HepG2 (cell line): ENCODE data around the gene ADAMTSL4. TPM values are rescaled to one million over a fixed set of nuclear protein-coding genes. Genes with fewer than 3 reads are reported as not detected.

Experiments
- BCL6 ChIP-seq: IDR thresholded peaks from 2 replicates; pipeline ENCODE4 v1.6.1; 2016; ENCODE audit warnings: missing genetic modification reagents, missing compliant biosample characterization
- DNMT1 ChIP-seq: sonication (generic); formaldehyde crosslinking; IDR thresholded peaks from 2 replicates; pipeline ENCODE4 v1.5.1; 2020; ENCODE audit warnings: mild to moderate bottlenecking, missing genetic modification reagents
- ETV6 ChIP-seq: sonication (generic); formaldehyde crosslinking; conservative IDR thresholded peaks from 2 replicates; pipeline ENCODE4 v1.4.0; 2020; ENCODE audit warnings: missing genetic modification reagents
- HNRNPUL1 ChIP-seq: fragments of 200-400 bp; formaldehyde crosslinking; IDR thresholded peaks from 2 replicates; pipeline ENCODE4 v1.6.1; 2017; ENCODE audit warnings: low read depth, mild to moderate bottlenecking, low read length, moderate library complexity
- KAT2B ChIP-seq: fragments of 150-350 bp; IDR thresholded peaks from 2 replicates; pipeline ENCODE4 v1.6.1; 2014; ENCODE audit warnings: low read depth, low read length, borderline replicate concordance
- KIAA2018 ChIP-seq: sonication (generic); formaldehyde crosslinking; IDR thresholded peaks from 2 replicates; pipeline ENCODE4 v1.5.0; 2020; ENCODE audit warnings: mild to moderate bottlenecking, missing genetic modification reagents, borderline replicate concordance
- MIXL1 ChIP-seq: IDR thresholded peaks from 2 replicates; pipeline ENCODE4 v1.6.1; 2016
- NONO ChIP-seq, 2 experiments: fragments of 450-650 bp in 1 of 2; sonication (generic) in 1 of 2; formaldehyde crosslinking in 1 of 2; IDR thresholded peaks in 1 of 2; conservative IDR thresholded peaks in 1 of 2; 2 replicates each; pipeline versions ENCODE4 v1.6.1 to v1.8.0; 2017 to 2022; ENCODE audit warnings: mild to moderate bottlenecking in 1 of 2, missing genetic modification reagents in 1 of 2, moderate library complexity in 1 of 2
- TCF12 ChIP-seq, 2 experiments: fragments of 450-650 bp in 1 of 2; sonication (generic) in 1 of 2; formaldehyde crosslinking in 1 of 2; IDR thresholded peaks; 2 replicates each; pipeline versions ENCODE4 v1.6.1 to v1.8.0; 2017 to 2022; ENCODE audit warnings: antibody characterized with exemption in 1 of 2, mild to moderate bottlenecking in 1 of 2, missing genetic modification reagents in 1 of 2, moderate library complexity in 1 of 2
- TCF7 ChIP-seq: sonication (generic); IDR thresholded peaks from 2 replicates; pipeline ENCODE4 v1.6.1; 2016; ENCODE audit warnings: antibody characterized with exemption, low read depth
- ZFP36 ChIP-seq: fragments of 150-350 bp; IDR thresholded peaks from 2 replicates; pipeline ENCODE4 v1.6.1; 2018; ENCODE audit warnings: borderline replicate concordance, low read length, low read depth; ENCODE audit not compliant: partially characterized antibody
- ZMYM3 ChIP-seq: sonication (generic); formaldehyde crosslinking; IDR thresholded peaks from 2 replicates; pipeline ENCODE4 v1.5.1; 2020; ENCODE audit warnings: mild to moderate bottlenecking, missing genetic modification reagents
- ZNF12 ChIP-seq: sonication (generic); formaldehyde crosslinking; IDR thresholded peaks from 2 replicates; pipeline ENCODE4 v1.5.0; 2020; ENCODE audit warnings: missing genetic modification reagents
- ZNF18 ChIP-seq: sonication (generic); formaldehyde crosslinking; IDR thresholded peaks from 2 replicates; pipeline ENCODE4 v1.8.0; 2022; ENCODE audit warnings: mild to moderate bottlenecking, missing genetic modification reagents; ENCODE audit not compliant: insufficient replicate concordance
- ZNF205 ChIP-seq: IDR thresholded peaks from 2 replicates; pipeline ENCODE4 v1.6.1; 2018; ENCODE audit warnings: missing biosample characterization, missing genetic modification reagents
- ZNF224 ChIP-seq: sonication (generic); formaldehyde crosslinking; IDR thresholded peaks from 2 replicates; pipeline ENCODE4 v1.5.0; 2020; ENCODE audit warnings: mild to moderate bottlenecking, missing genetic modification reagents
- ZNF335 ChIP-seq: sonication (generic); formaldehyde crosslinking; IDR thresholded peaks from 2 replicates; pipeline ENCODE4 v1.4.0; 2020; ENCODE audit warnings: missing genetic modification reagents
- ZNF570 ChIP-seq: sonication (generic); formaldehyde crosslinking; IDR thresholded peaks from 2 replicates; pipeline ENCODE4 v1.4.0; 2020; ENCODE audit warnings: mild to moderate bottlenecking, missing genetic modification reagents, borderline replicate concordance
- ZNF652 ChIP-seq: IDR thresholded peaks from 2 replicates; pipeline ENCODE4 v1.6.1; 2016; ENCODE audit warnings: low read depth, borderline replicate concordance
- ZNF672 ChIP-seq: sonication (generic); formaldehyde crosslinking; IDR thresholded peaks from 2 replicates; pipeline ENCODE4 v1.8.1; 2022; ENCODE audit warnings: missing genetic modification reagents
- polyA plus RNA-seq, 8 experiments: library from polyadenylated mRNA; depleted of rRNA in 3 of 8; stranded (reverse) in 7 of 8; unstranded in 1 of 8; fragments of >200 nt; fragmentation: Illumina TruSeq in 4 of 8; extraction: Trizol in 4 of 8; gene quantifications; 2 replicates each; pipeline versions ENCODE4 v1.2.1 to v1.2.3, GENCODE V29; 2011 to 2016; ENCODE audit warnings: low read depth in 4 of 8, missing spikeins in 1 of 8, mixed read lengths in 1 of 8; ENCODE audit not compliant: insufficient read depth in 1 of 8
- total RNA-seq, 5 experiments: library from RNA; depleted of rRNA; stranded (reverse); fragments of >200 nt; fragmentation: Illumina TruSeq; extraction: Trizol; gene quantifications; 2 replicates each; pipeline ENCODE4 v1.2.3, GENCODE V29; 2016; ENCODE audit warnings: low read depth in 1 of 5

Gene ADAMTSL4
- total and polyA plus RNA-seq, 2 of the 13 experiments (the other 11 are each of a cell fraction or from before 2014, with no cell fraction given) = 3.9 to 16.4 TPM

- TF ChIP-seq MIXL1 (CRISPR knock-in tag) (0 out of 2 replicates have a peak, but pooled peaks have one; percentile 38), ZNF672 (CRISPR knock-in tag) (no peak), ZFP36 (no peak), ZNF570 (CRISPR knock-in tag) (no peak), BCL6 (peak; percentile 60; the same call in 1 of the 2 replicates), DNMT1 (no peak), KAT2B (no peak), ZNF12 (CRISPR knock-in tag) (peak; percentile 94), NONO (IDR thresholded peaks at IDR 0.05) (no peak), NONO (CRISPR knock-in tag; conservative IDR thresholded peaks at IDR 0.05) (peak; percentile 50; the same call in 1 of the 2 replicates), ZMYM3 (CRISPR knock-in tag) (no peak; the same call in 1 of the 2 replicates), KIAA2018 (CRISPR knock-in tag) (no peak), TCF12 (IDR thresholded peaks at IDR 0.05) (no peak), TCF12 (CRISPR knock-in tag; IDR thresholded peaks at IDR 0.05) (no peak), ETV6 (CRISPR knock-in tag) (no peak), HNRNPUL1 (no peak), ZNF18 (CRISPR knock-in tag) (no peak), ZNF652 (CRISPR knock-in tag) (no peak), ZNF205 (no peak), ZNF224 (CRISPR knock-in tag) (no peak), TCF7 (no peak), ZNF335 (no peak)
Measured at GRCh38 chr1:150567717-150568593, 18.7 kb downstream of the ADAMTSL4 start (continued).
